ENCODE measurements around the gene ENTPD6. TPM values are rescaled to one million over a fixed set of nuclear protein-coding genes. Genes with fewer than 3 reads are reported as not detected.

The ENTPD6 gene
- total and polyA plus RNA-seq, 2 experiments from 2014 or later: 80.4 to 87.1 TPM

- Histone ChIP-seq H3K9me3 (ENCODE audit: low read depth) (no peaks in the 10 kb centered on the region), H3K27me3 (no peaks in the 10 kb centered on the region), H3K9me2 (replicated peaks; ENCODE audit: insufficient read depth) (no peaks in the 10 kb centered on the region), H3K4me1 (ENCODE audit: insufficient read depth) (no peaks in the 10 kb centered on the region), H3K36me3 (replicated peaks; ENCODE audit: insufficient read depth, low read depth) (no peaks in the 10 kb centered on the region), H3K4me2 (no peak overlapping the region), H3K27ac (no peak overlapping the region), H3K79me2 (no peaks in the 10 kb centered on the region), H2AFZ (no peak overlapping the region), H4K20me1 (ENCODE audit: insufficient read depth, poor library complexity, severe bottlenecking) (no peaks in the 10 kb centered on the region), H3K4me3 (no peak overlapping the region)
- TF ChIP-seq EZH2phosphoT487 (IDR thresholded peaks at IDR 0.05; ENCODE audit: low read depth, severe bottlenecking, unreplicated experiment) (no peak), EZH2 (IDR thresholded peaks at IDR 0.05; ENCODE audit: borderline replicate concordance) (no peak)
- TF ChIP-seq, protein P1, sequence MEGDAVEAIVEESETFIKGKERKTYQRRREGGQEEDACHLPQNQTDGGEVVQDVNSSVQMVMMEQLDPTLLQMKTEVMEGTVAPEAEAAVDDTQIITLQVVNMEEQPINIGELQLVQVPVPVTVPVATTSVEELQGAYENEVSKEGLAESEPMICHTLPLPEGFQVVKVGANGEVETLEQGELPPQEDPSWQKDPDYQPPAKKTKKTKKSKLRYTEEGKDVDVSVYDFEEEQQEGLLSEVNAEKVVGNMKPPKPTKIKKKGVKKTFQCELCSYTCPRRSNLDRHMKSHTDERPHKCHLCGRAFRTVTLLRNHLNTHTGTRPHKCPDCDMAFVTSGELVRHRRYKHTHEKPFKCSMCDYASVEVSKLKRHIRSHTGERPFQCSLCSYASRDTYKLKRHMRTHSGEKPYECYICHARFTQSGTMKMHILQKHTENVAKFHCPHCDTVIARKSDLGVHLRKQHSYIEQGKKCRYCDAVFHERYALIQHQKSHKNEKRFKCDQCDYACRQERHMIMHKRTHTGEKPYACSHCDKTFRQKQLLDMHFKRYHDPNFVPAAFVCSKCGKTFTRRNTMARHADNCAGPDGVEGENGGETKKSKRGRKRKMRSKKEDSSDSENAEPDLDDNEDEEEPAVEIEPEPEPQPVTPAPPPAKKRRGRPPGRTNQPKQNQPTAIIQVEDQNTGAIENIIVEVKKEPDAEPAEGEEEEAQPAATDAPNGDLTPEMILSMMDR (IDR thresholded peaks at IDR 0.05; ENCODE audit: poor library complexity): no peak
- DNase-seq (ENCODE audit: low spot score): no peak
- 48% methylated on average over 2 of the region's 2 CpGs for WGBS (ENCODE audit: low lambda C conversion rate, missing lambda C conversion rate)
Measured at GRCh38 chr20:25173321-25173720, 22.2 kb upstream of the ENTPD6 start.

DNA sequence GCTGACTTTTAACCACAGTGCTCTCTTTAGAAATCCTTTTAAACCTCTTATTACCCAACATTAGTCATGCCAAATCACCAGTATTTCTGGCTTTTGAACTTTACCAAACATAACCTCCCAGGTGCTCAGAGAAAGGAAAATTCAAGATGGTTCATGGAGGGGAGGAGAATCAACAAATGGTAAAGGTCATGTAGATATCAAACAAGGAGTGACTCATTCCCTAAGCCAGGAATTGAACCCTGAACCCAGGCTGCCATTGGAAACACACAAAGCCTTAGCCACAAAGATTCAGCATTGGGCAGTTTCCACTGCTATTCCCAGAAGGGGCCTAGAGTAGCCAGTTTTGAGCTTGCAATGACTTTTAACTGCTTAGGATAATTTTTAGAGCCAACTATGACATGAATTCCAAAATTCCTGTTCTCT is 21.6 kb upstream of the ENTPD6 start:
- H3K9me2 ChIP-seq (replicated peaks; ENCODE audit: insufficient read depth): no peaks in the 10 kb centered on the region
- no peaks in the 10 kb centered on the region for H3K9me3 ChIP-seq (ENCODE audit: low read depth)
- TF ChIP-seq, protein P1 (IDR thresholded peaks at IDR 0.05; ENCODE audit: poor library complexity): no peak
- no peak for TF ChIP-seq EZH2 (IDR thresholded peaks at IDR 0.05; ENCODE audit: borderline replicate concordance)
- no peak for TF ChIP-seq EZH2phosphoT487 (IDR thresholded peaks at IDR 0.05; ENCODE audit: low read depth, severe bottlenecking, unreplicated experiment)
- no peak overlapping the region for H3K4me2 ChIP-seq
- H3K4me1 ChIP-seq (ENCODE audit: insufficient read depth): no peaks in the 10 kb centered on the region
- no peaks in the 10 kb centered on the region for H3K79me2 ChIP-seq
- no peaks in the 10 kb centered on the region for H3K27me3 ChIP-seq
- H4K20me1 ChIP-seq (ENCODE audit: insufficient read depth, poor library complexity, severe bottlenecking): no peaks in the 10 kb centered on the region
- H3K4me3 ChIP-seq: no peak overlapping the region
- DNase-seq (ENCODE audit: low spot score): no peak
- H3K36me3 ChIP-seq (replicated peaks; ENCODE audit: insufficient read depth, low read depth): no peaks in the 10 kb centered on the region
- no peak overlapping the region for H3K27ac ChIP-seq
- H2AFZ ChIP-seq: no peak overlapping the region

DNA sequence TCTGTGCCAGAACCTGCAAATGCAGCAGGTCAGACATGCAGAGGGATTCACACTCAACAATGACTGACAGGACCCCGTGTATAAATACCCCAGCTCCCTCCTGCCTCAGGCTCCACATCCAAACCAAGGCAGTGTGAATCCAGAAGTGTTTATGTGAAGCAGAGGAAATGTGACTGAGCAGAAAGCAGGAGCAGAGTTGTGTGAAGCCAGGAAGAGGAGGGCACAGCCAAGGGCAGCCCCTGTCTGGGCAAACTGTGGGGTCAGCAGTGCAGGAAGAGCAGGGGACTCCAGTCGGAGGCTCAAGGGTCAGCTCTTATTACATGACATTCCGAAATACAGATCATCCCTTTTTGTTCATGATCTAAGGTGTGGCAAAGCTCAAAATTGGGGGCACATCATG is 19.3 kb upstream of the ENTPD6 start:
- TF ChIP-seq, protein P1 (IDR thresholded peaks at IDR 0.05; ENCODE audit: poor library complexity): no peak
- TF ChIP-seq EZH2phosphoT487 (IDR thresholded peaks at IDR 0.05; ENCODE audit: low read depth, severe bottlenecking, unreplicated experiment) (no peak), EZH2 (IDR thresholded peaks at IDR 0.05; ENCODE audit: borderline replicate concordance) (no peak)
- Histone ChIP-seq H3K36me3 (replicated peaks; ENCODE audit: insufficient read depth, low read depth) (no peaks in the 10 kb centered on the region), H3K4me3 (no peak overlapping the region), H3K9me3 (ENCODE audit: low read depth) (no peaks in the 10 kb centered on the region), H2AFZ (no peak overlapping the region), H3K4me2 (no peak overlapping the region), H3K79me2 (no peaks in the 10 kb centered on the region), H3K27ac (no peak overlapping the region), H3K27me3 (no peaks in the 10 kb centered on the region), H3K9me2 (replicated peaks; ENCODE audit: insufficient read depth) (no peaks in the 10 kb centered on the region), H3K4me1 (ENCODE audit: insufficient read depth) (no peaks in the 10 kb centered on the region), H4K20me1 (ENCODE audit: insufficient read depth, poor library complexity, severe bottlenecking) (no peaks in the 10 kb centered on the region)
- no peak for DNase-seq (ENCODE audit: low spot score)
- WGBS (ENCODE audit: low lambda C conversion rate, missing lambda C conversion rate): 83% methylated on average over 3 of the region's 3 CpGs

DNA sequence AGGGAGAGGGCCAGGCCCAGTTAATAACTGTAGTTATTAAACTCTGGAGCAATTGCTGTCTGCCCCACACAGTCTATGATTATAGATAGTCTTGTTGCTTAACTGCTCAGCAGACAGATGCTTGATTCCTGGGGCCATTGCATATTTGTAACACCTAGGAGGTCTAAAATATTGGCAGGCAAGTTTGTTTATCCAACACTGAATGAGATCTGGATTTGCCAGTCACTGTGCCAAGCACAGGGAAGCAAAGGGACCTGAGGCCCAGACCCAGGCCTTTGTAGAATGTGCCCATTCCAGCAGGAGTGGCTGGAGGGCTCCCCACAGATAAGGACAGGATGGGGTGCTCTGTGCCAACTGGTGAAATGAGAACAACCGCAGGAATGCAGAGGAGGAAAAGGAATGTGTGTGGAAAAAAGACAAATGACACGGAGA is 17.6 kb upstream of the ENTPD6 start:
- 78% methylated on average over 2 of the region's 2 CpGs for WGBS (ENCODE audit: low lambda C conversion rate, missing lambda C conversion rate)
- Histone ChIP-seq H3K4me3 (no peak overlapping the region), H3K4me2 (no peak overlapping the region), H2AFZ (no peak overlapping the region), H3K4me1 (ENCODE audit: insufficient read depth) (no peaks in the 10 kb centered on the region), H3K27ac (no peak overlapping the region), H3K9me3 (ENCODE audit: low read depth) (no peaks in the 10 kb centered on the region), H4K20me1 (ENCODE audit: insufficient read depth, poor library complexity, severe bottlenecking) (no peaks in the 10 kb centered on the region), H3K36me3 (replicated peaks; ENCODE audit: insufficient read depth, low read depth) (no peaks in the 10 kb centered on the region), H3K27me3 (no peaks in the 10 kb centered on the region), H3K9me2 (replicated peaks; ENCODE audit: insufficient read depth) (no peaks in the 10 kb centered on the region), H3K79me2 (no peaks in the 10 kb centered on the region)
- TF ChIP-seq EZH2phosphoT487 (IDR thresholded peaks at IDR 0.05; ENCODE audit: low read depth, severe bottlenecking, unreplicated experiment) (no peak), EZH2 (IDR thresholded peaks at IDR 0.05; ENCODE audit: borderline replicate concordance) (no peak)
- TF ChIP-seq, protein P1 (IDR thresholded peaks at IDR 0.05; ENCODE audit: poor library complexity): no peak
- DNase-seq (ENCODE audit: low spot score): no peak
